WTC11 (cell line): ENCODE measurements around the gene CARD11. TPM values are rescaled to one million over a fixed set of nuclear protein-coding genes. Genes with fewer than 3 reads are reported as not detected.
A peak's percentile ranks its signal among the peaks of the same experiment; 100 is the strongest.

Experiments used
- ATAC-seq: fragments of 200-7000 bp; cut with Tn5 transposase; 2 replicates; pipeline ENCODE4 v1.10.0; 2021; ENCODE audit warnings: mild to moderate bottlenecking, moderate library complexity
- Bru-seq: library from RNA; stranded (reverse); fragments of 400-500 nt; gene quantifications from one replicate; lab custom pipeline; 2021; lab: Mats Ljungman, UMichigan
- CTCF ChIA-PET: fragments of 300-600 bp; sonication (Branson Sonifier 250); formaldehyde crosslinking; loops from one replicate; lab custom pipeline; 2021; ENCODE audit warnings: antibody characterized with exemption; lab: Charles Lee
- POLR2A ChIA-PET: fragments of 350-600 bp; sonication (Branson Sonifier 250); formaldehyde crosslinking; loops from one replicate; lab custom pipeline; 2021; ENCODE audit warnings: antibody characterized with exemption; lab: Charles Lee
- DNase-seq: peaks from one replicate; pipeline ENCODE4 v3.0.0; 2021; ENCODE audit warnings: low spot score
- H3K27ac Mint-ChIP-seq: 2 replicates; pipeline ENCODE4 v1.8.0; 2021; ENCODE audit warnings: mixed read lengths
- H3K27me3 Mint-ChIP-seq: 2 replicates; pipeline ENCODE4 v1.8.0; 2021; ENCODE audit warnings: low read depth, mild to moderate bottlenecking, moderate library complexity, mixed read lengths
- H3K36me3 Mint-ChIP-seq: 2 replicates; pipeline ENCODE4 v1.8.0; 2021; ENCODE audit warnings: mixed read lengths
- H3K4me1 Mint-ChIP-seq: 2 replicates; pipeline ENCODE4 v1.8.0; 2022; ENCODE audit warnings: mixed read lengths
- H3K4me3 Mint-ChIP-seq: 2 replicates; pipeline ENCODE4 v1.8.0; 2021; ENCODE audit warnings: mild to moderate bottlenecking, moderate library complexity, mixed read lengths
- H3K9me3 Mint-ChIP-seq: 2 replicates; pipeline ENCODE4 v1.8.0; 2021; ENCODE audit warnings: mixed read lengths
- ATF1 ChIP-seq: sonication (generic); formaldehyde crosslinking; IDR thresholded peaks from 2 replicates; pipeline ENCODE4 v1.8.1; 2023; ENCODE audit warnings: mild to moderate bottlenecking, moderate library complexity, missing genetic modification reagents
- CBFB ChIP-seq: sonication (generic); formaldehyde crosslinking; IDR thresholded peaks from 2 replicates; pipeline ENCODE4 v1.8.1; 2022; ENCODE audit warnings: mild to moderate bottlenecking, low read depth, missing genetic modification reagents
- CREB1 ChIP-seq: sonication (generic); formaldehyde crosslinking; IDR thresholded peaks from 2 replicates; pipeline ENCODE4 v1.8.0; 2023; ENCODE audit warnings: mild to moderate bottlenecking, missing genetic modification reagents
- ELF4 ChIP-seq: sonication (generic); formaldehyde crosslinking; IDR thresholded peaks from 2 replicates; pipeline ENCODE4 v1.8.1; 2022; ENCODE audit warnings: low read depth, mild to moderate bottlenecking, moderate library complexity, missing genetic modification reagents
- EMX1 ChIP-seq: fragments of 250-450 bp; sonication (Bioruptor Pico); IDR thresholded peaks from 2 replicates; pipeline ENCODE4 v1.8.0; 2021; ENCODE audit warnings: mild to moderate bottlenecking
- FOXJ3 ChIP-seq: sonication (generic); formaldehyde crosslinking; IDR thresholded peaks from 2 replicates; pipeline ENCODE4 v1.9.0; 2021; ENCODE audit warnings: missing genetic modification reagents, mild to moderate bottlenecking, borderline replicate concordance
- GTF2I ChIP-seq: fragments of 250-450 bp; sonication (Bioruptor Pico); conservative IDR thresholded peaks from 2 replicates; pipeline ENCODE4 v1.4.0; 2021; ENCODE audit warnings: mild to moderate bottlenecking
- IRF2 ChIP-seq: sonication (generic); formaldehyde crosslinking; IDR thresholded peaks from 2 replicates; pipeline ENCODE4 v1.8.0; 2022; ENCODE audit warnings: low read depth, missing genetic modification reagents, borderline replicate concordance
- MYBL2 ChIP-seq: sonication (generic); formaldehyde crosslinking; IDR thresholded peaks from 2 replicates; pipeline ENCODE4 v1.8.1; 2023; ENCODE audit warnings: mild to moderate bottlenecking, moderate library complexity, missing genetic modification reagents
- NR1H2 ChIP-seq: sonication (generic); formaldehyde crosslinking; IDR thresholded peaks from 2 replicates; pipeline ENCODE4 v1.9.0; 2021; ENCODE audit warnings: mild to moderate bottlenecking, moderate library complexity, missing genetic modification reagents
- NR3C1 ChIP-seq: sonication (generic); formaldehyde crosslinking; conservative IDR thresholded peaks from 2 replicates; pipeline ENCODE4 v1.8.1; 2023; ENCODE audit warnings: low read depth, mild to moderate bottlenecking, missing genetic modification reagents
- ZBTB21 ChIP-seq: sonication (generic); formaldehyde crosslinking; IDR thresholded peaks from 2 replicates; pipeline ENCODE4 v1.8.1; 2023; ENCODE audit warnings: mild to moderate bottlenecking, missing genetic modification reagents, borderline replicate concordance
- ZNF263 ChIP-seq: sonication (generic); formaldehyde crosslinking; IDR thresholded peaks from 2 replicates; pipeline ENCODE4 v1.8.1; 2022; ENCODE audit warnings: low read depth, mild to moderate bottlenecking, moderate library complexity, missing genetic modification reagents
- ZNF423 ChIP-seq: fragments of 250-450 bp; sonication (Bioruptor Pico); IDR thresholded peaks from 2 replicates; pipeline ENCODE4 v2.1.2; 2022; ENCODE audit warnings: mild to moderate bottlenecking, moderate library complexity
- long read RNA-seq, 3 experiments: library from RNA in 1 of 3; library from capped mRNA in 1 of 3; library from polyadenylated mRNA in 1 of 3; unstranded in 2 of 3; stranded (forward) in 1 of 3; transcript quantifications; one replicate each; pipeline ENCODE4 v2.0.0, GENCODE V29; 2021
- total RNA-seq: library from RNA; stranded (reverse); gene quantifications from 3 replicates; pipeline ENCODE4 v1.2.3, GENCODE V29; 2021
- TF ChIP-seq, protein P1 (sequence below): sonication (generic); formaldehyde crosslinking; IDR thresholded peaks from 2 replicates; pipeline ENCODE4 v1.8.1; 2023; ENCODE audit warnings: mild to moderate bottlenecking, moderate library complexity, missing genetic modification reagents
- TF ChIP-seq, protein P2 (sequence below): fragments of 250-450 bp; sonication (Bioruptor Pico); IDR thresholded peaks from 2 replicates; pipeline ENCODE4 v1.9.0; 2021; ENCODE audit warnings: mild to moderate bottlenecking, borderline replicate concordance
- TF ChIP-seq, protein P3 (sequence below): sonication (generic); formaldehyde crosslinking; IDR thresholded peaks from 2 replicates; pipeline ENCODE4 v1.8.1; 2022; ENCODE audit warnings: mild to moderate bottlenecking, moderate library complexity, missing genetic modification reagents
- TF ChIP-seq, protein P4 (sequence below): fragments of 250-450 bp; sonication (Bioruptor Pico); IDR thresholded peaks from 2 replicates; pipeline ENCODE4 v2.1.2; 2022; ENCODE audit warnings: mild to moderate bottlenecking, moderate library complexity

CARD11 gene
- total RNA-seq (34.6 to 40.8 TPM (median 35.5 TPM) in 3 replicates), Bru-seq, nascent RNA (percentile 47 among the genes with signal in this experiment)
- long read RNA-seq, experiment 1, full-length matches to known transcripts = 25 of 73 reads
- long read RNA-seq, experiment 1, partial matches to known transcripts = 25 of 73 reads
- long read RNA-seq, experiment 1, other reads (novel, unspliced or antisense) = 23 of 73 reads
- long read RNA-seq, experiment 2, full-length matches to known transcripts = 1 of 39 reads
- long read RNA-seq, experiment 2, partial matches to known transcripts = 19 of 39 reads
- long read RNA-seq, experiment 2, other reads (novel, unspliced or antisense) = 19 of 39 reads
- long read RNA-seq, experiment 3 = 0 reads

DNA sequence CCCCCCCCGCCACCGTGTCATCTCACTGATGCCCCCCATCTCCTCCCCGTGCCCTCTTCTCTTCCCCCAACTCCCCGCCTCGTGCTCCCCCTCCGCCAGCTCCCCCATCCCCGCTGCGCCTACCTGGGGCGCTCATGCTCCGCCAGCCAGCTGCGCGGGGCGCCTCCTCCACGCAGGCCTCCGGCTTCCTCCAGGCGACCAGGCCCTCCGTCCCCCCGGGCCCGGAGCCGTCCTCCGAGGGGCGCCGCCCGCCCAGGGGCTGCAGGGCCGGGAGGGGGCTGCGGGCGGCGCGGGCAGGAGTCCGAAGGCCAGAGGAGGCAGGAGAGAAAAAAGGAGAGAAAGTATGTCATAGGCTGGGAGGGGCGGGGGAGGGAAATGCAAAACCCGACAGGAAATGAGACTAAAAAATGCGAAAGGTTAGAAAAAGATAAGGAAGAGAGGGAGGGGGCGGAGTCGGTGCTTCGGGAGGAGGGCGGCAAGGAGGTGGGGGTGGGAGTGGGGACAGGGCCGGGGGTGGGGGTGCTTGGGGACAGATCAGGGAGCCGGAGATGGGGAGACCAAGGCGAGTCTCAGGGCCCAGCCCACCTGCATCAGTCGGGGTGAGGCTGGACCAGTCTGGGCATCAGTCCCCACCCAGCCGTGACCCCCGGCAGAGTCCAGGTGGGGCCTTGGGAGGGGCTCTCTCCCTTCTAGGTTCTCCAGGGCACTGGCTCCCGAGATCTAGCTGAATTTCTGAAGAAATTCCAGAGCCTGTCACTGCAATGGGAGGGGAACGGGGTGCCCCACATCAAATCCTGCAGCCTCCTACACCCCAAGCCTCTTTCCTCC is at the start of gene CARD11:
Gene CARD11, minus strand, starts transcription at position 324 of the 828 bp plus-strand sequence. CDS start 85,361 bp downstream, outside the sequence.
- H3K9me3 Mint-ChIP-seq = no peaks in the 10 kb centered on the region
- peak within 1 kb of the TSS; percentile 77 for H3K4me3 Mint-ChIP-seq
- ChIA-PET POLR2A (interaction anchor here (0.5 kb wide), 1 partner anchor 388 kb away, joined by 4 read pairs; no protein-coding TSS in a partner anchor), CTCF (interaction anchor here (1.6 kb wide), 1 partner anchor 122 kb away, joined by 7 read pairs; no protein-coding TSS in a partner anchor)
- ATAC-seq (peak; percentile 61), DNase-seq (peak; percentile 31)
- peaks cover 17% of the 10 kb centered on the region for H3K4me1 Mint-ChIP-seq
- H3K27me3 Mint-ChIP-seq = no peaks in the 10 kb centered on the region
- H3K36me3 Mint-ChIP-seq = peaks cover 2% of the 10 kb centered on the region; the same call in 1 of the 2 replicates
- TF ChIP-seq, protein P1, sequence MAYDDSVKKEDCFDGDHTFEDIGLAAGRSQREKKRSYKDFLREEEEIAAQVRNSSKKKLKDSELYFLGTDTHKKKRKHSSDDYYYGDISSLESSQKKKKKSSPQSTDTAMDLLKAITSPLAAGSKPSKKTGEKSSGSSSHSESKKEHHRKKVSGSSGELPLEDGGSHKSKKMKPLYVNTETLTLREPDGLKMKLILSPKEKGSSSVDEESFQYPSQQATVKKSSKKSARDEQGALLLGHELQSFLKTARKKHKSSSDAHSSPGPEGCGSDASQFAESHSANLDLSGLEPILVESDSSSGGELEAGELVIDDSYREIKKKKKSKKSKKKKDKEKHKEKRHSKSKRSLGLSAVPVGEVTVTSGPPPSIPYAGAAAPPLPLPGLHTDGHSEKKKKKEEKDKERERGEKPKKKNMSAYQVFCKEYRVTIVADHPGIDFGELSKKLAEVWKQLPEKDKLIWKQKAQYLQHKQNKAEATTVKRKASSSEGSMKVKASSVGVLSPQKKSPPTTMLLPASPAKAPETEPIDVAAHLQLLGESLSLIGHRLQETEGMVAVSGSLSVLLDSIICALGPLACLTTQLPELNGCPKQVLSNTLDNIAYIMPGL (CRISPR knock-in tag) = peak; percentile 44; the same call in 1 of the 2 replicates
- TF ChIP-seq ZNF423 (CRISPR knock-in tag) = peak; percentile 65
- no peak for TF ChIP-seq IRF2 (CRISPR knock-in tag)
- no peak within 1 kb of the TSS for H3K27ac Mint-ChIP-seq

DNA sequence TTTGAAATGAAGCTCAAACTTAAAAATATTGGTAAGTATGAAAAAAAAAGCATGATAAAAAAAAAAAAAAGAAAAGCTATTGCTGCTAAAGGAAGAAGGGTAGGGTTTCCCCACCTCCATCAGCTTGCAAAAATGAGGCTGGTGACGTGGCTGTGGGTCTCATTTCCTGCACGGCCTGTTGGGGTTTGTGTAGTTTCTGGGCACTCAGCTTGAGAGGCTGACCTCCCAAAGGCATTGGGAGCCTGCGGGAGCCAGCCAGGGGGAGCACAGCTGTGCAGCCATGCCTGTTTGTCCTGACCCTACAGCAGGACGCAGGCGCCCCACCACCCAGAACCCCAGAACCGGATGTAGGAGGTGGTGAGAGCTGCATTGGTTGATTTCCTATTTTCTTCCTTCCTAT is 48.8 kb upstream of the CARD11 start:
- Mint-ChIP-seq H3K9me3 (peaks cover 14% of the 10 kb centered on the region), H3K27ac (no peak overlapping the region)
- POLR2A ChIA-PET = no interaction called here
- CTCF ChIA-PET = interaction anchor here (0.6 to 3.1 kb wide), 4 partner anchors 23 to 307 kb away, joined by 3 to 15 read pairs (median 4); no protein-coding TSS in a partner anchor
- no peak for TF ChIP-seq CREB1 (CRISPR knock-in tag)
- no peak for TF ChIP-seq EMX1 (CRISPR knock-in tag)
- no peak for TF ChIP-seq FOXJ3 (CRISPR knock-in tag)
- TF ChIP-seq, protein P2, sequence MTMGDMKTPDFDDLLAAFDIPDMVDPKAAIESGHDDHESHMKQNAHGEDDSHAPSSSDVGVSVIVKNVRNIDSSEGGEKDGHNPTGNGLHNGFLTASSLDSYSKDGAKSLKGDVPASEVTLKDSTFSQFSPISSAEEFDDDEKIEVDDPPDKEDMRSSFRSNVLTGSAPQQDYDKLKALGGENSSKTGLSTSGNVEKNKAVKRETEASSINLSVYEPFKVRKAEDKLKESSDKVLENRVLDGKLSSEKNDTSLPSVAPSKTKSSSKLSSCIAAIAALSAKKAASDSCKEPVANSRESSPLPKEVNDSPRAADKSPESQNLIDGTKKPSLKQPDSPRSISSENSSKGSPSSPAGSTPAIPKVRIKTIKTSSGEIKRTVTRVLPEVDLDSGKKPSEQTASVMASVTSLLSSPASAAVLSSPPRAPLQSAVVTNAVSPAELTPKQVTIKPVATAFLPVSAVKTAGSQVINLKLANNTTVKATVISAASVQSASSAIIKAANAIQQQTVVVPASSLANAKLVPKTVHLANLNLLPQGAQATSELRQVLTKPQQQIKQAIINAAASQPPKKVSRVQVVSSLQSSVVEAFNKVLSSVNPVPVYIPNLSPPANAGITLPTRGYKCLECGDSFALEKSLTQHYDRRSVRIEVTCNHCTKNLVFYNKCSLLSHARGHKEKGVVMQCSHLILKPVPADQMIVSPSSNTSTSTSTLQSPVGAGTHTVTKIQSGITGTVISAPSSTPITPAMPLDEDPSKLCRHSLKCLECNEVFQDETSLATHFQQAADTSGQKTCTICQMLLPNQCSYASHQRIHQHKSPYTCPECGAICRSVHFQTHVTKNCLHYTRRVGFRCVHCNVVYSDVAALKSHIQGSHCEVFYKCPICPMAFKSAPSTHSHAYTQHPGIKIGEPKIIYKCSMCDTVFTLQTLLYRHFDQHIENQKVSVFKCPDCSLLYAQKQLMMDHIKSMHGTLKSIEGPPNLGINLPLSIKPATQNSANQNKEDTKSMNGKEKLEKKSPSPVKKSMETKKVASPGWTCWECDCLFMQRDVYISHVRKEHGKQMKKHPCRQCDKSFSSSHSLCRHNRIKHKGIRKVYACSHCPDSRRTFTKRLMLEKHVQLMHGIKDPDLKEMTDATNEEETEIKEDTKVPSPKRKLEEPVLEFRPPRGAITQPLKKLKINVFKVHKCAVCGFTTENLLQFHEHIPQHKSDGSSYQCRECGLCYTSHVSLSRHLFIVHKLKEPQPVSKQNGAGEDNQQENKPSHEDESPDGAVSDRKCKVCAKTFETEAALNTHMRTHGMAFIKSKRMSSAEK (CRISPR knock-in tag) = no peak
- TF ChIP-seq, all 79 proteins: peak for 0
- no peak for DNase-seq
- no peak for ATAC-seq
- Mint-ChIP-seq H3K27me3 (peaks cover 3% of the 10 kb centered on the region; the same call in 1 of the 2 replicates), H3K4me1 (peaks cover 7% of the 10 kb centered on the region), H3K4me3 (no peak overlapping the region), H3K36me3 (no peaks in the 10 kb centered on the region)

DNA sequence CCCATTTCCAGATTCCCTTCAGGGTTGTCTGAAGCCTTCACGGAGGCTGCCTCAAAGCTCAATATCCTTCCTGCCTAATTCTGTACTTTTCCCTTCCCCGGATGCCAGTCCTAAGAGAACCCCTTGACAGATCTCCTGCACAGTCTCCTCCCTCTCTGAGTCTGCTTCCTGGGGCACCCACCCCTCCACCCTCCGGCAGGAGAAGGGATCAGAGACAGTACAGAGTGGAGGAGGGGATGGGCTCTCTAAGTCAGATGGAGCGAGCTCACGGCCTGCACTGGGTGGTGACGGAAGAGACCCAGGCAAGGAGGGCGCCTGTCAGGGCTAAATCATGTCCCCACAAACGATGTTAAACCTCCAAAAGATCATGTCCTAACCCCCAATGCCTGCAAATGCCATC is 48.0 kb upstream of the CARD11 start:
- H3K4me3 Mint-ChIP-seq = no peak overlapping the region

More for the DNA sequence above, 48.0 kb upstream of the CARD11 start:
- H3K27me3 Mint-ChIP-seq = peaks cover 3% of the 10 kb centered on the region; the same call in 1 of the 2 replicates
- no peaks in the 10 kb centered on the region for H3K36me3 Mint-ChIP-seq
- peaks cover 12% of the 10 kb centered on the region for H3K9me3 Mint-ChIP-seq
- H3K4me1 Mint-ChIP-seq = peaks cover 7% of the 10 kb centered on the region
- ChIA-PET POLR2A (interaction anchor here (0.5 kb wide), 1 partner anchor 67 kb away, joined by 5 read pairs; no protein-coding TSS in a partner anchor), CTCF (interaction anchor here (1.4 to 3.1 kb wide), 2 partner anchors 26 to 308 kb away, joined by 4 to 15 read pairs; no protein-coding TSS in a partner anchor)
- ATAC-seq = no peak
- TF ChIP-seq, protein P3, sequence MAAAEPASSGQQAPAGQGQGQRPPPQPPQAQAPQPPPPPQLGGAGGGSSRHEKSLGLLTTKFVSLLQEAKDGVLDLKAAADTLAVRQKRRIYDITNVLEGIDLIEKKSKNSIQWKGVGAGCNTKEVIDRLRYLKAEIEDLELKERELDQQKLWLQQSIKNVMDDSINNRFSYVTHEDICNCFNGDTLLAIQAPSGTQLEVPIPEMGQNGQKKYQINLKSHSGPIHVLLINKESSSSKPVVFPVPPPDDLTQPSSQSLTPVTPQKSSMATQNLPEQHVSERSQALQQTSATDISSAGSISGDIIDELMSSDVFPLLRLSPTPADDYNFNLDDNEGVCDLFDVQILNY (CRISPR knock-in tag) = no peak
- no peak for TF ChIP-seq CBFB
- TF ChIP-seq GTF2I = no peak
- TF ChIP-seq ZBTB21 = no peak
- TF ChIP-seq ELF4 (CRISPR knock-in tag) = no peak
- TF ChIP-seq NR3C1 (CRISPR knock-in tag) = no peak
- TF ChIP-seq ATF1 (CRISPR knock-in tag) = no peak
- no peak for TF ChIP-seq IRF2 (CRISPR knock-in tag)
- TF ChIP-seq FOXJ3 (CRISPR knock-in tag) = no peak
- TF ChIP-seq ZNF263 (CRISPR knock-in tag) = no peak
- TF ChIP-seq, protein P4, sequence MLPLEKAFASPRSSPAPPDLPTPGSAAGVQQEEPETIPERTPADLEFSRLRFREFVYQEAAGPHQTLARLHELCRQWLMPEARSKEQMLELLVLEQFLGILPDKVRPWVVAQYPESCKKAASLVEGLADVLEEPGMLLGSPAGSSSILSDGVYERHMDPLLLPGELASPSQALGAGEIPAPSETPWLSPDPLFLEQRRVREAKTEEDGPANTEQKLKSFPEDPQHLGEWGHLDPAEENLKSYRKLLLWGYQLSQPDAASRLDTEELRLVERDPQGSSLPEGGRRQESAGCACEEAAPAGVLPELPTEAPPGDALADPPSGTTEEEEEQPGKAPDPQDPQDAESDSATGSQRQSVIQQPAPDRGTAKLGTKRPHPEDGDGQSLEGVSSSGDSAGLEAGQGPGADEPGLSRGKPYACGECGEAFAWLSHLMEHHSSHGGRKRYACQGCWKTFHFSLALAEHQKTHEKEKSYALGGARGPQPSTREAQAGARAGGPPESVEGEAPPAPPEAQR (CRISPR knock-in tag) = no peak
- TF ChIP-seq MYBL2 (CRISPR knock-in tag) = no peak
- no peak for TF ChIP-seq NR1H2 (CRISPR knock-in tag)
- DNase-seq = no peak
- no peak overlapping the region for H3K27ac Mint-ChIP-seq
